GM21390 (cell line): ENCODE results near the gene ALDH7A1.
"Not testable (repeated sequence)": the region's sequence is repeated elsewhere in the genome, so short reads cannot be mapped to it uniquely, and the experiment has no call there.

Experiments
- ATAC-seq: cut with Tn5 transposase; IDR thresholded peaks from one replicate; pipeline ENCODE4 v1.9.1; 2021; ENCODE audit not compliant: unreplicated experiment

ALDH7A1 gene

GRCh38 chr5:126594748-126595485 lies at the start of gene ALDH7A1:
TSS of gene ALDH7A1 (minus strand) at chr5:126595219. CDS start at chr5:126595198, 21 bp downstream.
- peak; percentile 65 for ATAC-seq

- peak; percentile 67 for ATAC-seq
Measured at GRCh38 chr5:126641387-126641786, 46.4 kb upstream of the ALDH7A1 start.

GRCh38 chr5:126640866-126641265 lies 45.8 kb upstream of the ALDH7A1 start:
- ATAC-seq = peak; percentile 26

GRCh38 chr5:126636956-126637355 lies 41.9 kb upstream of the ALDH7A1 start:
- no peak for ATAC-seq

DNA sequence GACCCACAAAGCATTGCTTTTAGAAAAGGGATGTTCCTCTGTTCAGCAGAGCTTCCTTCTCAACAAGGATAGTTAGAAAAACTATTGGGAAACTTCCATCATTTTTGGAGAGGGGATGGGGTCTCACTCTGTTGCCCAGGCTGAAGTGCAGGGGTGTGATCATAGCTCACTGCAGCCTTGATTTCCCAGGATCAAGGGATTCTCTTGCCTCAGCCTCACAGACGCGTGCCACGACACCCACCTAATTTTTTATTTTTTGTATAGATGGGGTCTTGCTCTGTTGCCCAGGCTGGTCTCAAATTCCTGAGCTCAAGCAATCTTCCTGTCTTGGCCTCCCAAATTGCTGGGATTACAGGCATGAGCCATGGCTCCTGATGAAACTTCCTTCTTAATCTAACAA lies 40.6 kb upstream of the ALDH7A1 start:
- ATAC-seq = no peak

- no peak for ATAC-seq
Measured at GRCh38 chr5:126633552-126633951, 38.5 kb upstream of the ALDH7A1 start.

DNA sequence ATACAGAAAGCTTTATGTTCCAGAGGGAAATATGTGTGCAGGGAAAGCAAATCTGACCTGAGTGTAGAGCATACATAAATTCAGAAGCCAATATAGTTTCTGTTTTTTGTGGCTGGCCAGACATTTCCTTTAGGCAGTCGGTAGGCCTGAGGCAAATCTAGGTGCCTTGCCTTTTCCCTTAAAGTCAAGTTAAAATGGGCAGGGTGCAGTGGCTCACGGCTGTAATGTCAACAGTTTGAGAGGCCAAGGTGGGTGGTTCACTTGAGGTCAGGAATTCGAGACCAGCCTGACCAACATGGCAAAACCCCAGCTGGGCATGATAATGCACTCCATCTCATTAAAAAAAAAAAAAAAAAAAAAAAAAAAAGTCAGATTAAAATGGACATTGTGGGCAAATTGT lies 36.9 kb upstream of the ALDH7A1 start:
- no peak for ATAC-seq

GRCh38 chr5:126628102-126628501 lies 33.1 kb upstream of the ALDH7A1 start:
- ATAC-seq = no peak

DNA sequence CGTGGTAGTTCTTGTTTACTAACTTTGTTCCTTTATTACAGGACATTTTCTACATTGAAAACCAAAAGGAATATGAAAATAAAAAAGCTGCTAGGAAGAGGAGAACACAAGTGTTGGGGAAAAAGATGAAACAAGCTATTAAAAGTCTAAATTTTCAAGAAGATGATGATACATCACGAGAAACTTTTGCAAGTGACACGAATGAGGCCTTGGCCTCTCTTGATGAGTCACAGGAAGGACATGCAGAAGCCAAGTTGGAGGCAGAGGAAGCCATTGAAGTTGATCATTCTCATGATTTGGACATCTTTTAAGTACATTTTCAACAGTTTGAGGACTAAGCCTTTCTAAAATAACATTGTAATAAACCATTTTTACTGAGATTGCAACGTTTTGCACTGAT lies 29.5 kb upstream of the ALDH7A1 start:
- ATAC-seq = no peak

DNA sequence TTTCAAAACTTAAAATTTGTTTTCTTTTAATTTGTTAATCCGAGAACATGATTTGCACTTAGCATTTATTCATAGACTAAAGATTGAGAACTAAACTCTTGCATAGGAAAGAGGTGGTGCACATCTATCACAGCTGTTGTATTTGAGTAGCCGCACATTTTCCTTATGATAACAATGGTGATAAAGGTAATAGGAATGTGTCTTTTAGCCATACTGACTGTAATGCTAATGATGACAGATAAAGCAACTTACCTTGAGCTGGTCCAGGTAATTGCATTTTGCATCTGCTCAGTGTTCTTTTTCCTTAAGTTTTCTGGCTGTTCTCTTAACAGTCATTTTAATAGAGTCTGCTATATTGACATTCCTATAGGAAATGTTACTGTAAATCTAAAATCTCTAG lies 24.8 kb upstream of the ALDH7A1 start:
- no peak for ATAC-seq

GRCh38 chr5:126617603-126618002 lies 22.6 kb upstream of the ALDH7A1 start:
- ATAC-seq = not testable (repeated sequence)

- peak; percentile 94 for ATAC-seq
Measured at GRCh38 chr5:126615286-126615685, 20.3 kb upstream of the ALDH7A1 start.

DNA sequence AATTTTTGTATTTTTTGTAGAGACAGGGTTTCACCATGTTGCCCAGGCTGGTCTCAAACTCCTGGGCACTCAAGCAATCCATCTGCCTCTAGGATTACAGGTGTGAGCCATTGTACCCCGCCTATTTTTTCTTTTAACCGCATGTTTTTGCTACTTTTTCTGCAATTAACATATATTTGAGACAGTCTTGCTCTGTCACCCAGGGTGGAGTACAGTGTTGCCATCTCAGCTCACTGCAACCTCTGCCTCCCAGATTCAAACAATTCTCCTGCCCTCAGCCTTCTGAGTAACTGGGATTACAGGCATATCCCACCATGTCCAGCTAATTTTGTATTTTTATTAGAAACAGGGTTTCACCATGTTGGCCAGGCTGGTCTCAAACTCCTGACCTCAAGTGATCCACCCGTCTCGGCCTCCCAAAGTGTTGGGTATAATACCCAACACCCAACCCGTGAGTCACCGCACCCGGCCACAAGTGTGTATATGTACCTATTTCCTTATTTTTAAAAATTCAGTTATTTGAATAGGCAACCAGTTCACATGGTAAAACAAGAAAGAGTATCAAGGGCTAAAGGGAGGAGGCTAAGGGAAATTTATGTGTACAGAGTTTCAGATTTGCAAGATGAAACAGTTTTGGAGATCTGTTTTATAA lies 19.0 kb upstream of the ALDH7A1 start:
- no peak for ATAC-seq

GRCh38 chr5:126610616-126611015 lies 15.6 kb upstream of the ALDH7A1 start:
- no peak for ATAC-seq

- no peak for ATAC-seq
Measured at GRCh38 chr5:126610160-126610559, 15.1 kb upstream of the ALDH7A1 start.

- no peak for ATAC-seq
Measured at GRCh38 chr5:126605525-126605924, 10.5 kb upstream of the ALDH7A1 start.

- no peak for ATAC-seq
Measured at GRCh38 chr5:126603402-126603991, 8.5 kb upstream of the ALDH7A1 start.

GRCh38 chr5:126600631-126601511 lies 5.9 kb upstream of the ALDH7A1 start, which contains the start of gene PHAX:
TSS of gene PHAX (plus strand) at chr5:126600947. CDS start at chr5:126600963, 16 bp downstream.
- ATAC-seq = peak; percentile 97

- not testable (repeated sequence) for ATAC-seq
Measured at GRCh38 chr5:126599971-126600630, 5.1 kb upstream of the ALDH7A1 start.

DNA sequence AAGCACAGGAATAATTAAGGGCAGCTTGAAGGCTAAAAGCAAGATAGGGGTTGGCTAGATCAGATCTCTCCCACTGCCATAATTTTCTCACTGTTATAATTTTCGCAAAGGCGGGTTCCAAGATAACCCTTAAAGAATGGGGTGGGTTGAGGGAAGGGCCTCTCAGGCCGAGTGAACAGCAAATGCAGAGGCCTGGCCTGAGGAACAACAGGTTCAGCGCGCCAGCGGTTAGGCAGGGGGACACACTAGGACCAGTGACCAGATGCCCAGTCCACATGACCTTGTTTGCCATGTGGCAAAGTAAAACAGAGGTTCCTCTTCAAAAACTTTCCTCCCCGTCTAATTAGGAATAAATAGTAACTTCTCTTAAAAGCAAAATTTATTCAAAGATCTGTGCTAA lies 4.5 kb upstream of the ALDH7A1 start:
- no peak for ATAC-seq

DNA sequence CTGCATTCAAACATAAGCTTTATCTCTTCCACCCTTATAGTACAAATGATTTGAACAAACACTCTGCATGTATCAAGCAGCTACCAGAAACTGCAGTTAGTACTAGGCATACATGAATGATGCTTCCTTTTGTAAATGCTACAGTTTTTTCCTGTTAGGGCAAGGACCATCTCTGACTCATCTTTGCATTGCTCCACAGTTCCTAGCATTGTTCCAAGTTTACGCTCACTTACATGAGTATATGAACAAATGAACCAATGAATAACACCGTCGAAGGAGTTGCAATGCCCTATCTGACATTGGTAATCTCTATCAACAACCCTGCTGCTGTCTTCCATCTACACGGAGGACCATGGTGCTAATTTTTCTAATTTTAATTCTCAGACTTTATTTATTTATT lies 2.1 kb upstream of the ALDH7A1 start:
- no peak for ATAC-seq
